ENCODE measurements around the gene CPN2. TPM values are rescaled to one million over a fixed set of nuclear protein-coding genes. Genes with fewer than 3 reads are reported as not detected.

The CPN2 gene
- polyA plus RNA-seq, 1 donor from 2014 or later, result not detected

DNA sequence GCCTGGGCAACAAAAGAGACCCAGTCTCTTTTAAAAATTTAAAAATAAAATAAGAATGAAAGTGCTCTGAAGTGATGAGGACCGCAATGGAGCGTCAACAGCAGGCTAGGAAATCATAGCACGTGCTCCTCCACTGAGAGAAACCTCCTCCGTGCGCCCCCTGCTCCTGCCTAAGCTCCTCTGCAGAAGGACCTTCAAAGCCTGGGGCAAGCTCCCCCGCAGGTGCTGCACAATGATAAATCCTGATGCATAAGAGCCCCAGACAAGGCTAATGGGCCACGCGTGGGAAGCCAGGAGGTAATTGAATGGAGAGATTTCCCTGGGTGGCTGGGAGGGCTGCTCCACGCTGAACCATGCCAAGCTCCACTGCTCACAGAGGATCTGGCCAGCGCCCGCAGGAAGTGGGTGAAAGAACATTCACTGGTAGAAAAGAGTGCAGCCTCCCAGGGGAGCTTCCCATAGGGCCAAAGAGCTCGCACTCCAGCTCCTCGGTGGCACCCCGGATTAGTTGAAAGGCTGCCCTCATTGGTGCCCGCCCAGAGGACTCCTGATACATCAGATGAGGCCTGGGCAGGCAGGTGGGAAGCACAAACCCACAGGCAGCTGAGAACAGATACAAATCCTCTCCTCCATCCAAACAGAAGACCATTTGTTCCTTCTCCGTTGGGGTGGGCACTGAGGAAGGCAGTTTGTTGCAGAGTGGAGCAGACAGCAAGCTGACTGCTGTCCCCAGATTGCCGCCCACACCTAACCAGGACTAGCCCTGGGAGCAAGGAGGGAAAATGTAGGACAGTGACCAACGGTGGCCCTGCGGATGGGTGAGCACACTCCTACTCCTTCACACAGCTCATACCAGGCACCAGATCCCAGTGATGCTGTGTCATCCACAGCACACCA, 52.5 kb downstream of the CPN2 start:
- Histone ChIP-seq H3K36me3 (ENCODE audit: insufficient read depth, low read length) (no peaks in the 10 kb centered on the region), H3K27me3 (ENCODE audit: insufficient read depth, low read depth, low read length) (peaks cover 16% of the 10 kb centered on the region), H3K9ac (ENCODE audit: low read length) (no peak overlapping the region), H2AFZ (ENCODE audit: low read depth, low read length) (no peak overlapping the region), H3K79me2 (replicated peaks; ENCODE audit: insufficient read depth, low read length) (no peaks in the 10 kb centered on the region), H3K4me3 (ENCODE audit: low read length) (no peak overlapping the region), H3K9me2 (ENCODE audit: insufficient read depth, low read length) (no peaks in the 10 kb centered on the region), H4K20me1 (ENCODE audit: insufficient read depth) (no peaks in the 10 kb centered on the region), H3F3A (ENCODE audit: insufficient read depth, low read length, poor library complexity, severe bottlenecking) (no peaks in the 10 kb centered on the region), H3K9me3 (ENCODE audit: low read length) (no peaks in the 10 kb centered on the region), H3K4me2 (ENCODE audit: low read length) (no peak overlapping the region), H3K27ac (ENCODE audit: low read length) (no peak overlapping the region)
- TF ChIP-seq TAF1 (IDR thresholded peaks at IDR 0.05; ENCODE audit: low read depth) (no peak), MXI1 (conservative IDR thresholded peaks at IDR 0.05; ENCODE audit: poor library complexity, severe bottlenecking) (no peak), EZH2 (IDR thresholded peaks at IDR 0.05; ENCODE audit: borderline replicate concordance, insufficient read depth, low read length, poor library complexity, severe bottlenecking) (no peak), EP300 (conservative IDR thresholded peaks at IDR 0.05; ENCODE audit: poor library complexity, severe bottlenecking) (no peak), RAD21 (conservative IDR thresholded peaks at IDR 0.05) (no peak), POLR2AphosphoS5 (IDR thresholded peaks at IDR 0.05) (no peak), SMC3 (conservative IDR thresholded peaks at IDR 0.05; ENCODE audit: poor library complexity) (no peak)
- TF ChIP-seq, protein P1, sequence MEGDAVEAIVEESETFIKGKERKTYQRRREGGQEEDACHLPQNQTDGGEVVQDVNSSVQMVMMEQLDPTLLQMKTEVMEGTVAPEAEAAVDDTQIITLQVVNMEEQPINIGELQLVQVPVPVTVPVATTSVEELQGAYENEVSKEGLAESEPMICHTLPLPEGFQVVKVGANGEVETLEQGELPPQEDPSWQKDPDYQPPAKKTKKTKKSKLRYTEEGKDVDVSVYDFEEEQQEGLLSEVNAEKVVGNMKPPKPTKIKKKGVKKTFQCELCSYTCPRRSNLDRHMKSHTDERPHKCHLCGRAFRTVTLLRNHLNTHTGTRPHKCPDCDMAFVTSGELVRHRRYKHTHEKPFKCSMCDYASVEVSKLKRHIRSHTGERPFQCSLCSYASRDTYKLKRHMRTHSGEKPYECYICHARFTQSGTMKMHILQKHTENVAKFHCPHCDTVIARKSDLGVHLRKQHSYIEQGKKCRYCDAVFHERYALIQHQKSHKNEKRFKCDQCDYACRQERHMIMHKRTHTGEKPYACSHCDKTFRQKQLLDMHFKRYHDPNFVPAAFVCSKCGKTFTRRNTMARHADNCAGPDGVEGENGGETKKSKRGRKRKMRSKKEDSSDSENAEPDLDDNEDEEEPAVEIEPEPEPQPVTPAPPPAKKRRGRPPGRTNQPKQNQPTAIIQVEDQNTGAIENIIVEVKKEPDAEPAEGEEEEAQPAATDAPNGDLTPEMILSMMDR (IDR thresholded peaks at IDR 0.05; ENCODE audit: poor library complexity, severe bottlenecking), result no peak
- TF ChIP-seq, protein P2, sequence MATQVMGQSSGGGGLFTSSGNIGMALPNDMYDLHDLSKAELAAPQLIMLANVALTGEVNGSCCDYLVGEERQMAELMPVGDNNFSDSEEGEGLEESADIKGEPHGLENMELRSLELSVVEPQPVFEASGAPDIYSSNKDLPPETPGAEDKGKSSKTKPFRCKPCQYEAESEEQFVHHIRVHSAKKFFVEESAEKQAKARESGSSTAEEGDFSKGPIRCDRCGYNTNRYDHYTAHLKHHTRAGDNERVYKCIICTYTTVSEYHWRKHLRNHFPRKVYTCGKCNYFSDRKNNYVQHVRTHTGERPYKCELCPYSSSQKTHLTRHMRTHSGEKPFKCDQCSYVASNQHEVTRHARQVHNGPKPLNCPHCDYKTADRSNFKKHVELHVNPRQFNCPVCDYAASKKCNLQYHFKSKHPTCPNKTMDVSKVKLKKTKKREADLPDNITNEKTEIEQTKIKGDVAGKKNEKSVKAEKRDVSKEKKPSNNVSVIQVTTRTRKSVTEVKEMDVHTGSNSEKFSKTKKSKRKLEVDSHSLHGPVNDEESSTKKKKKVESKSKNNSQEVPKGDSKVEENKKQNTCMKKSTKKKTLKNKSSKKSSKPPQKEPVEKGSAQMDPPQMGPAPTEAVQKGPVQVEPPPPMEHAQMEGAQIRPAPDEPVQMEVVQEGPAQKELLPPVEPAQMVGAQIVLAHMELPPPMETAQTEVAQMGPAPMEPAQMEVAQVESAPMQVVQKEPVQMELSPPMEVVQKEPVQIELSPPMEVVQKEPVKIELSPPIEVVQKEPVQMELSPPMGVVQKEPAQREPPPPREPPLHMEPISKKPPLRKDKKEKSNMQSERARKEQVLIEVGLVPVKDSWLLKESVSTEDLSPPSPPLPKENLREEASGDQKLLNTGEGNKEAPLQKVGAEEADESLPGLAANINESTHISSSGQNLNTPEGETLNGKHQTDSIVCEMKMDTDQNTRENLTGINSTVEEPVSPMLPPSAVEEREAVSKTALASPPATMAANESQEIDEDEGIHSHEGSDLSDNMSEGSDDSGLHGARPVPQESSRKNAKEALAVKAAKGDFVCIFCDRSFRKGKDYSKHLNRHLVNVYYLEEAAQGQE (IDR thresholded peaks at IDR 0.05; ENCODE audit: borderline replicate concordance), result no peak

DNA sequence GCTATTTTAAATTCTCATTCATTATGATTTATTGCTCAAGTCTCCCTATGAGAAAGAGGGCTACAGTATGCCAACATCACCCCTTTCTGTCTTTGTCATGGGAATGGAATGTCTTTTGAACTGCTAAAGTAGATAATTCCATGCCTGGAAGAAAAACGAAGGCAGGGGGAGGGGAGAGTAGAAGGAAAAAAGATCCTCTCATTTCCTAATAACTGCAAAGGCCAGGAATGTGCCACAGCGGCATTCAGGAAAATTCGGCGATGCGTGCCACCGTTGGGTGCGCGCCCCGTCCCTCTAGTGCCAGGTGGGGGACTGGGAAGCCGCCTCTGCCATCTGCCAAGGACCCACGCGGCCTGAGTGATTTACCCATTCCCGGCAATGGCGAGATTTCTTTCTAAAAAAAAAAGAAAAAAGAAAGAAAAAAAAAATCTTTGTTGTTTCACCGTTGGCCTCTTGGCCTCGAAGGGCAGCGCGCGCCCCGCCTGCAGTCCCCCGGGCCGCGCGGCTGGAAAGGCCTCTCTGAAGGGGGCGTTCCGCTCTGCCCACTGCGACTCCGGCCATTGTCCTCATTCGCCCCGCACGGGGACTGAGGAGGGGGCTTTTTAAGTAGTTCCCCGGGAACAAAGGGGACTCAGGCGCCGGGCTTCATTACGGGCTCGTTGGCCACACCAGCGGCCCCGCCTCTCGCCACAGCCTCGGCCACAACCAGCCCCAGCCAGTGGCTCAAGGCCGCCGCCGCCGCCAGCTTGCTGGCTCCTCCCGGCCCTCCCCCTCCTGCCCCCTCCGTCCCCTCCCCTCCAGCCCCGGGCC, 54.5 kb downstream of the CPN2 start:
- Histone ChIP-seq H4K20me1 (ENCODE audit: insufficient read depth) (no peaks in the 10 kb centered on the region), H3K27me3 (ENCODE audit: insufficient read depth, low read depth, low read length) (peaks cover 16% of the 10 kb centered on the region), H3K79me2 (replicated peaks; ENCODE audit: insufficient read depth, low read length) (no peaks in the 10 kb centered on the region), H2AFZ (ENCODE audit: low read depth, low read length) (no peak overlapping the region), H3K4me3 (ENCODE audit: low read length) (peak overlapping the region; percentile 30), H3F3A (ENCODE audit: insufficient read depth, low read length, poor library complexity, severe bottlenecking) (no peaks in the 10 kb centered on the region), H3K9ac (ENCODE audit: low read length) (peak overlapping the region; percentile 16), H3K9me2 (ENCODE audit: insufficient read depth, low read length) (no peaks in the 10 kb centered on the region), H3K9me3 (ENCODE audit: low read length) (no peaks in the 10 kb centered on the region), H3K4me2 (ENCODE audit: low read length) (no peak overlapping the region), H3K27ac (ENCODE audit: low read length) (no peak overlapping the region), H3K36me3 (ENCODE audit: insufficient read depth, low read length) (no peaks in the 10 kb centered on the region)
- TF ChIP-seq, protein P2 (IDR thresholded peaks at IDR 0.05; ENCODE audit: borderline replicate concordance), result peak; percentile 74
- no peak for TF ChIP-seq EP300 (conservative IDR thresholded peaks at IDR 0.05; ENCODE audit: poor library complexity, severe bottlenecking)
